HepG2 (cell line): ENCODE measurements around the gene SFXN5. TPM values are rescaled to one million over a fixed set of nuclear protein-coding genes. Genes with fewer than 3 reads are reported as not detected.

ENCODE experiments used
- ATAC-seq: fragments of 200-7000 bp; cut with Tn5 transposase; 3 replicates; pipeline ENCODE4 v1.9.1; 2020; ENCODE audit warnings: mild to moderate bottlenecking, moderate library complexity
- BruUV-seq: library from RNA; stranded (reverse); fragments of 400-500 nt; replicated peaks from 2 replicates; lab custom pipeline; 2021; lab: Mats Ljungman, UMichigan
- CTCF ChIA-PET: fragments of 300-600 bp; formaldehyde crosslinking; extraction: SDS; loops from one replicate; lab custom pipeline; 2021; ENCODE audit warnings: low total read pairs, inconsistent platforms, low intra/inter-chr PET ratio; lab: Yijun Ruan, JAX
- POLR2A ChIA-PET: fragments of 350-600 bp; sonication (Branson Sonifier 250); formaldehyde crosslinking; loops from one replicate; lab custom pipeline; 2020; ENCODE audit warnings: antibody characterized with exemption, inconsistent platforms; lab: Yijun Ruan, JAX
- DNase-seq: peaks from one replicate; pipeline ENCODE4 v3.0.0-alpha.2; 2015; ENCODE audit warnings: low spot score
- FAIRE-seq: peaks from 3 replicates; lab custom pipeline; 2011; peaks lifted over from hg19 to GRCh38; lab: Jason Lieb, UNC
- H2AFZ ChIP-seq: one replicate; pipeline ENCODE4 v1.6.1; 2011; ENCODE audit warnings: low read length, inconsistent platforms
- H3K27ac ChIP-seq: fragments of 300-600 bp; 3 replicates; pipeline ENCODE4 v1.8.0; 2011; ENCODE audit warnings: mixed run types, mild to moderate bottlenecking, mixed read lengths, low read length, inconsistent platforms; ENCODE audit not compliant: insufficient read depth; ENCODE audit errors: extremely low read length
- H3K27me3 ChIP-seq, 2 experiments: fragments of 200-600 bp in 1 of 2; 2 replicates in 1 of 2; 3 replicates in 1 of 2; pipeline versions ENCODE4 v1.6.0 to v1.8.0; 2011; ENCODE audit warnings: low read length in 2 of 2, mild to moderate bottlenecking in 2 of 2, moderate library complexity in 2 of 2, inconsistent platforms in 1 of 2; ENCODE audit not compliant: insufficient read depth in 2 of 2, control insufficient read depth in 1 of 2
- H3K36me3 ChIP-seq, 2 experiments: fragments of 200-600 bp in 1 of 2; replicated peaks in 1 of 2; 2 replicates in 1 of 2; 3 replicates in 1 of 2; pipeline versions ENCODE4 v1.5.1 to v1.8.0; 2011; ENCODE audit warnings: low read length in 2 of 2, inconsistent platforms in 1 of 2; ENCODE audit not compliant: insufficient read depth in 2 of 2, control insufficient read depth in 1 of 2
- H3K4me1 ChIP-seq: 2 replicates; pipeline ENCODE4 v1.5.1; 2012; ENCODE audit warnings: low read length, inconsistent platforms; ENCODE audit not compliant: insufficient read depth
- H3K4me2 ChIP-seq: 2 replicates; pipeline ENCODE4 v1.6.0; 2011; ENCODE audit warnings: low read depth, low read length, inconsistent platforms
- H3K4me3 ChIP-seq, 3 experiments: fragments of 200-600 bp in 1 of 3; sonication (generic), shearing (Covaris generic) in 1 of 3; replicated peaks in 1 of 3; 2 replicates each; pipeline ENCODE4 v1.5.1; 2011 to 2016; ENCODE audit warnings: low read length in 3 of 3, inconsistent platforms in 2 of 3, low read depth in 2 of 3, mild to moderate bottlenecking in 2 of 3, control low read depth in 1 of 3, mixed read lengths in 1 of 3; ENCODE audit not compliant: insufficient read depth in 1 of 3
- H3K79me2 ChIP-seq: one replicate; pipeline ENCODE4 v1.6.1; 2011; ENCODE audit warnings: low read length, inconsistent platforms; ENCODE audit not compliant: insufficient read depth
- H3K9ac ChIP-seq: 2 replicates; pipeline ENCODE4 v1.6.0; 2011; ENCODE audit warnings: mild to moderate bottlenecking, low read depth, low read length, inconsistent platforms; ENCODE audit not compliant: insufficient read depth
- H3K9me3 ChIP-seq: 2 replicates; pipeline ENCODE4 v1.5.1; 2012; ENCODE audit warnings: mild to moderate bottlenecking, low read length
- H4K20me1 ChIP-seq: 2 replicates; pipeline ENCODE4 v1.6.0; 2011; ENCODE audit warnings: inconsistent platforms, mild to moderate bottlenecking, low read length, moderate library complexity; ENCODE audit not compliant: insufficient read depth
- FOXA3 ChIP-seq: IDR thresholded peaks from 2 replicates; pipeline ENCODE4 v1.6.1; 2016; ENCODE audit warnings: missing genetic modification reagents, missing compliant biosample characterization
- MXI1 ChIP-seq: IDR thresholded peaks from 3 replicates; pipeline ENCODE4 v1.6.1; 2012; ENCODE audit warnings: low read depth, low read length, inconsistent platforms, borderline replicate concordance
- NPAS2 ChIP-seq: sonication (generic); formaldehyde crosslinking; IDR thresholded peaks from 2 replicates; pipeline ENCODE4 v1.8.0; 2022; ENCODE audit warnings: mild to moderate bottlenecking, missing genetic modification reagents, borderline replicate concordance
- ZNF317 ChIP-seq: sonication (generic); formaldehyde crosslinking; IDR thresholded peaks from 2 replicates; pipeline ENCODE4 v1.5.0; 2020; ENCODE audit warnings: mild to moderate bottlenecking, missing genetic modification reagents
- WGBS: methylation state at CpG from one replicate; pipeline ENCODE4 v1.1.6; 2017; ENCODE audit warnings: low lambda C conversion rate; 5-methylcytosine and 5-hydroxymethylcytosine counted together
- in situ Hi-C: cut with HindIII; loops from 2 replicates; pipeline ENCODE4 v1.10.0; 2017; ENCODE audit warnings: low pct_unique_long_range_greater_than_20kb; ENCODE audit not compliant: extremely low pct_ligation_motif_present
- intact Hi-C: fragments of 100-400 bp; cut with micrococcal nuclease; formaldehyde crosslinking; loops from one replicate; pipeline ENCODE4 v1.10.0; 2022; ENCODE audit not compliant: unreplicated experiment
- polyA plus RNA-seq, 8 experiments: library from polyadenylated mRNA; depleted of rRNA in 3 of 8; stranded (reverse) in 7 of 8; unstranded in 1 of 8; fragments of >200 nt; fragmentation: Illumina TruSeq in 4 of 8; extraction: Trizol in 4 of 8; gene quantifications; 2 replicates each; pipeline versions ENCODE4 v1.2.1 to v1.2.3, GENCODE V29; 2011 to 2016; ENCODE audit warnings: low read depth in 4 of 8, missing spikeins in 1 of 8, mixed read lengths in 1 of 8; ENCODE audit not compliant: insufficient read depth in 1 of 8
- total RNA-seq, 5 experiments: library from RNA; depleted of rRNA; stranded (reverse); fragments of >200 nt; fragmentation: Illumina TruSeq; extraction: Trizol; gene quantifications; 2 replicates each; pipeline ENCODE4 v1.2.3, GENCODE V29; 2016; ENCODE audit warnings: low read depth in 1 of 5
- TF ChIP-seq, protein P1 (sequence below): fragments of 450-650 bp; IDR thresholded peaks from 2 replicates; pipeline ENCODE4 v1.6.1; 2016

SFXN5 gene
- total and polyA plus RNA-seq, 2 of the 13 experiments (the other 11 are each of a cell fraction or from before 2014, with no cell fraction given) = 34.9 to 37.4 TPM

DNA sequence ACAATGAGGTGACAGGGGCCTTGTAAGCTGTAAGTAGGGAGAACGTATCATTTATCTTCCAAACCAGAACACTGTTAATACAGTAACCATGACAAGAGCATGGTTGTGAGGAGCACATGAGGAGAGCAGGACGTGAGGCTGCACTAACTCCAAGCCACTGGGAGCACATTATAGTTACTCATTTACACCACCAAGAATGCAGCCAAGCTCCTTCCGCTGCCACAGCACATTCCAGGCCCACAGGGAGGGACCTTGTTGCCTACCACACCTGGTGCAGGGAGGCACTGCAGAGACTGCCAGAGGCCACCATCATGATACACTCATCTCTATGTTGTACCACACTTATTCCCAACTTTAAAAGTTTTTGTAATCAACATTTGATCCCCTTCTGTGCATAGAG is 13.5 kb upstream of the SFXN5 start:
- CTCF ChIA-PET = interaction anchor here (0.8 to 2.8 kb wide), 9 partner anchors 69 to 175 kb away, joined by 3 to 54 read pairs (median 8); no protein-coding TSS in a partner anchor
- POLR2A ChIA-PET = interaction anchor here (1.5 to 1.6 kb wide), 2 partner anchors 14 to 64 kb away, joined by 4 read pairs; partner anchors contain the start of gene SFXN5
- Histone ChIP-seq H2AFZ (no peak overlapping the region), H3K4me3 (no peak overlapping the region), H3K4me2 (no peak overlapping the region), H3K9me3 (no peaks in the 10 kb centered on the region), H3K4me1 (peaks cover 9% of the 10 kb centered on the region; the same call in 1 of the 2 replicates), H3K36me3 (peaks cover 40 to 42% of the 10 kb centered on the region in 2 experiments), H3K9ac (no peak overlapping the region), H3K79me2 (peaks cover 6% of the 10 kb centered on the region), H3K27me3 (no peaks in the 10 kb centered on the region), H3K27ac (no peak overlapping the region), H4K20me1 (peaks cover 23% of the 10 kb centered on the region; the same call in 1 of the 2 replicates)
- 90% methylated on average over 3 of the region's 3 CpGs for WGBS
- DNase-seq (no peak), ATAC-seq (no peak), FAIRE-seq (no peak)
- TF ChIP-seq, protein P1, sequence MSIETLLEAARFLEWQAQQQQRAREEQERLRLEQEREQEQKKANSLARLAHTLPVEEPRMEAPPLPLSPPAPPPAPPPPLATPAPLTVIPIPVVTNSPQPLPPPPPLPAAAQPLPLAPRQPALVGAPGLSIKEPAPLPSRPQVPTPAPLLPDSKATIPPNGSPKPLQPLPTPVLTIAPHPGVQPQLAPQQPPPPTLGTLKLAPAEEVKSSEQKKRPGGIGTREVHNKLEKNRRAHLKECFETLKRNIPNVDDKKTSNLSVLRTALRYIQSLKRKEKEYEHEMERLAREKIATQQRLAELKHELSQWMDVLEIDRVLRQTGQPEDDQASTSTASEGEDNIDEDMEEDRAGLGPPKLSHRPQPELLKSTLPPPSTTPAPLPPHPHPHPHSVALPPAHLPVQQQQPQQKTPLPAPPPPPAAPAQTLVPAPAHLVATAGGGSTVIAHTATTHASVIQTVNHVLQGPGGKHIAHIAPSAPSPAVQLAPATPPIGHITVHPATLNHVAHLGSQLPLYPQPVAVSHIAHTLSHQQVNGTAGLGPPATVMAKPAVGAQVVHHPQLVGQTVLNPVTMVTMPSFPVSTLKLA = no peak
- TF ChIP-seq FOXA3 = no peak
- no peak for TF ChIP-seq MXI1
- no peak for TF ChIP-seq NPAS2 (CRISPR knock-in tag)
- 0 out of 2 replicates have a peak, but pooled peaks have one; percentile 7 for TF ChIP-seq ZNF317 (CRISPR knock-in tag)
- no TSS peak for BruUV-seq
- intact Hi-C loops = loop anchor here (1.0 kb wide), 3 partner anchors 71 to 92 kb away; no protein-coding TSS in a partner anchor
- in situ Hi-C loops = loop anchor here (5.0 kb wide), 1 partner anchor 72 kb away; no protein-coding TSS in a partner anchor
